ENCODE data around the gene ZNF276.

ZNF276 gene

DNA sequence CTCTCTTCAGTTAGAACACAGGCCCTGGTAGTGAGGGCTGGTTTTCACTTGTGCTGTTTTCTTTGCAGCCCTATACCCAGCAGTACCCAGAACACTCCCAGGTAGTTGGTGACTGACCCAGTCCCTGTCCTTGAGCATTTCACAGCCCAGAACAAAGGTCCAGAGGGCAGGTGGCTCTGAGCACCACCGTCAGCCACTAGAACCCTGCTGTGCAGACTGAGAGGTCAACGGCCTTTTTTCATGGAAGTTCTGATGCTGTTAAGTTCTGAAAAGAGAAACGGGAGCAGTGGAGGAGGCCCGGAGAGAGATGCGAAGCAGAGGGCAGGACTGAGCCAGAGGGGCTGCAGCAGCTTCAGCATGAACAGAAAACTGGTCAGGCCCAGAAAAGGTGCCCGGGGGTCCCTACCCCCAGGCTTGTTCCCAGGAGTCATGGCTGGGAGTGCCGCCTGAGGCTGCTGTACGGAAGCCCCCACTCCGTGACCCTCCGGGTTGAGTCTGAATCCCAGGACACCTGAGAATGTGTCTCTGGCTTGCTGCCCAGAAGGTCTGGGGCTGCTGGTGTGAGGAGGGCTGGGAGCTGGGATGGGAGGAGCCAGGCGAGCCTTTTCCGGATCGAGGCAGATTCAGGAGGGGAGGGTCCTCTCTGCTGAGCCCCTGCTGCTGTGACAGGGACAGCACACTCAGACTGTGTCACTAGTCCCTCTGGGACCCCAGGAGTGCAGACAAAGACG, 8.7 kb downstream of the ZNF276 start:
- TF ChIP-seq, protein P1, sequence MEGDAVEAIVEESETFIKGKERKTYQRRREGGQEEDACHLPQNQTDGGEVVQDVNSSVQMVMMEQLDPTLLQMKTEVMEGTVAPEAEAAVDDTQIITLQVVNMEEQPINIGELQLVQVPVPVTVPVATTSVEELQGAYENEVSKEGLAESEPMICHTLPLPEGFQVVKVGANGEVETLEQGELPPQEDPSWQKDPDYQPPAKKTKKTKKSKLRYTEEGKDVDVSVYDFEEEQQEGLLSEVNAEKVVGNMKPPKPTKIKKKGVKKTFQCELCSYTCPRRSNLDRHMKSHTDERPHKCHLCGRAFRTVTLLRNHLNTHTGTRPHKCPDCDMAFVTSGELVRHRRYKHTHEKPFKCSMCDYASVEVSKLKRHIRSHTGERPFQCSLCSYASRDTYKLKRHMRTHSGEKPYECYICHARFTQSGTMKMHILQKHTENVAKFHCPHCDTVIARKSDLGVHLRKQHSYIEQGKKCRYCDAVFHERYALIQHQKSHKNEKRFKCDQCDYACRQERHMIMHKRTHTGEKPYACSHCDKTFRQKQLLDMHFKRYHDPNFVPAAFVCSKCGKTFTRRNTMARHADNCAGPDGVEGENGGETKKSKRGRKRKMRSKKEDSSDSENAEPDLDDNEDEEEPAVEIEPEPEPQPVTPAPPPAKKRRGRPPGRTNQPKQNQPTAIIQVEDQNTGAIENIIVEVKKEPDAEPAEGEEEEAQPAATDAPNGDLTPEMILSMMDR (IDR thresholded peaks at IDR 0.05) = no peak
- H3K4me3 ChIP-seq = no peak overlapping the region
- no peak for DNase-seq (ENCODE audit: low spot score)
- no peak overlapping the region for H3K27ac ChIP-seq

DNA sequence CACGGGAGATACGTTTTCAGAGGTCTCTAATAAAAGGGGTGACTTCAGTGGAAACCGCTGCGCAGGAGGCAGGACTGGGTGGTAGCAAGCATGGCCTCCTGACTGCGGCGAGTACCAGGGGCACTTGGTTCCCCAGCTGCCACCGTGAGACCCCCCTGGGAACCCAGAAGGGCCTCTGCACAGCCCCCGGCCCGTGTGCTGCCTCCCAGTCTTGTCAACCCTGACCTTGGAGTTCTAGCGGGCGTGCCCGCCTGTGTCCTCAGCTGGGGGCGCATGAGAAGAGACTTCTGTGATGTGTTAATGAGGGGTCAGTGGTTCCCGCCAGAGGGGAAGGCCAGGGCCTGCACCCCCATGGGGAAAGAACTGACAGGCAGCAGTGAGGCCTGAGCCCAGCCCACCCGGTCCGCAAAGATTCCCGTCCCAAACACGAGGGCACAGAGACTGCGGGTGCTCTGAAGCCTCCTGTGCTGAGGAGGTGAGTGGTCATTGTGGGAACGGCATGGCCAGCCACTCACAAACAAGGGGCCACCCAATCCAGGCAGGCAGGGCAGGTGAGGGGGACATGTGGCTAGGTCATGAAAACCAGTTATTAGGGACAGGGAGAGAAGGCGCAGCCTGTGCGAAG, 9.4 kb downstream of the ZNF276 start:
- Histone ChIP-seq H3K27ac (no peak overlapping the region), H3K4me3 (no peak overlapping the region)
- TF ChIP-seq, protein P1 (IDR thresholded peaks at IDR 0.05) = no peak
- no peak for DNase-seq (ENCODE audit: low spot score)

DNA sequence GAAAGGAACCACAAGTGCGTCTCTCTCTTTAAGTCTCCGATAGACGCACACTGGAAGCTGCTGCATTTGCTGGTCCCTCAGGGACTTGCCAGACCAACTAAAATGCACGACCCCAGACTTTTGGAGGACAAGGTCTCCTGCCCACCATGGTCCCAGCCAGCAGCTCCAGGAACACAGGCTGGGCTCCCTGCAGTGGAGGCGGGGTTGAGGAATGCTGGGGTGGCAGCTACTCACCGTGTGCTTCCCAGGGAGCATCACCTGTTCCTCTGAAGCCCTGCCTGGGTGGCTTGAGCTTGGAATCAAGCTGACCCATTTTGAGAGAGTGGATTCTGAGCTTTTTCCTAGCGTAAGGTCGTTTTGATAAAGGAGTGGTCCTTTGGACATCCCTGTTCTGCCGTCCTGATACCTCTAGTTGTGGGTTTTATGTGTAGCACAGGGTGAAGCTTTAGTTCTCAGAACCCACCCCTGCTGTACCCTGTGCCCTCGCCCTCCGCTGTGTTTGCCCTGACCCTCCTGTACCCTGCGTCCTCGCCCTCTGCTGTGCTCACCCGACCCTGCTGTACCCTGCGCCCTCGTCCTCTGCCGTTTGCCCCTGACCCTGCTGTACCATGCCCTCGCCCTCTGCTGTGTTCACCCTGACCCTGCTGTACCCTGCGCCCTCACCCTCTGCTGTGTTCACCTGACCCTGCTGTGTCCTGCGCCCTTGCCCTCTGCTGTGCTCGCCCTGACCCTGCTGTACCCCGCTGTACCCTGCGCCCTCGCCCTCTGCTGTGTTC, 11.0 kb downstream of the ZNF276 start:
- DNase-seq (ENCODE audit: low spot score) = no peak
- H3K27ac ChIP-seq = no peak overlapping the region
- H3K4me3 ChIP-seq = no peak overlapping the region
- TF ChIP-seq, protein P1 (IDR thresholded peaks at IDR 0.05) = no peak

DNA sequence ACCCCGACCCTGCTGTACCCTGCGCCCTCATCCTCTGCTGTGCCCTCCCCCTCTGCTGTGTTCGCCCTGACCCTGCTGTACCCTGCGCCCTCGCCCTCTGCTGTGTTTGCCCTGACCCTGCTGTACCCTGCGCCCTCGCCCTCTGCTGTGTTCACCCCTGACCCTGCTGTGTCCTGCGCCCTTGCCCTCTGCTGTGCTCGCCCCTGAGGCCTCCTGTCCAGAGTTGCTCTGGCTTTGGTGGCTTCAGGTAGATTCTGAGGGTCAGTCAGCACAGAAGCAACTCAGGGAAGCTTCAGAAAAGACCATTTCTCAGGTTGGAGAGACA, 11.5 kb downstream of the ZNF276 start:
- H3K27ac ChIP-seq = no peak overlapping the region
- TF ChIP-seq, protein P1 (IDR thresholded peaks at IDR 0.05) = no peak
- DNase-seq (ENCODE audit: low spot score) = no peak
- no peak overlapping the region for H3K4me3 ChIP-seq

DNA sequence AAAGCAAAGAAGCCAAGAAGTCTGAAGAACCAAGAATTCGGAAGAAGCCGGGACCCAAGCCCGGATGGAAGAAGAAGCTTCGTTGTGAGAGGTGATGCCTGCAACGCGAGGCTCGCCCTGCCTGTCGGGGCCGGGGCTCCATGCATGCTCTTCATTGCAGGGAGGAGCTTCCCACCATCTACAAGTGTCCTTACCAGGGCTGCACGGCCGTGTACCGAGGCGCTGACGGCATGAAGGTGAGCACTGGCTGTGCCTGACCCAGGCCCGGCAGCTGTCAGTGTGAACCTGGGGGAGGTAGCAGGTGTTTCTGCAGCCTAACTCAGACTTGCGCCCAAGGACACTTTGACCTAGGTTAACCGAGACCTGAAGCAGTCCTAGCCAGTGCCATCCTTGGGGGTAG, 12.0 kb downstream of the ZNF276 start:
- no peak for DNase-seq (ENCODE audit: low spot score)
- TF ChIP-seq, protein P1 (IDR thresholded peaks at IDR 0.05) = no peak
- H3K4me3 ChIP-seq = no peak overlapping the region
- H3K27ac ChIP-seq = no peak overlapping the region

DNA sequence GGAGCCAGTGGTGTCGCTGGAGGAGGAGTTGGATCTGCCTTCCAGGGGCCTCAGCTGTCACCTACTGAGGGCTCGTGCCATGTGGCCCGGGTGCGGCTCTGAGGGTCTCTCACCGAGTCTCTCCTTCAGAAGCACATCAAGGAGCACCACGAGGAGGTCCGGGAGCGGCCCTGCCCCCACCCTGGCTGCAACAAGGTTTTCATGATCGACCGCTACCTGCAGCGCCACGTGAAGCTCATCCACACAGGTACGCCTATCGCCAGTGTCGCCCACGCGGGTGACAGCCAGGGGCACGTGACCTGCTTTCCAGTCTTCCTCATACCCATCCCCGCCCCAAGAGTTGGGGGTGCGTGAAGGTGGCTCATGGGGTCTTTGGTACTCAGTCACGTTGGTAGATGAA, 12.5 kb downstream of the ZNF276 start:
- Histone ChIP-seq H3K4me3 (no peak overlapping the region), H3K27ac (no peak overlapping the region)
- TF ChIP-seq, protein P1 (IDR thresholded peaks at IDR 0.05) = no peak
- no peak for DNase-seq (ENCODE audit: low spot score)
